Chondrocyte (in vitro differentiated cells): Measurements from ENCODE around the gene AP4B1. TPM values are rescaled to one million over a fixed set of nuclear protein-coding genes. Genes with fewer than 3 reads are reported as not detected.

ENCODE experiments used
- DNase-seq: peaks from one replicate; pipeline ENCODE4 v3.0.0; 2021; ENCODE audit warnings: mixed read lengths, low spot score
- H3K27ac Mint-ChIP-seq: one replicate; pipeline ENCODE4 v1.8.0; 2021; ENCODE audit warnings: mild to moderate bottlenecking, moderate library complexity, mixed read lengths; ENCODE audit not compliant: unreplicated experiment
- H3K27me3 Mint-ChIP-seq: 2 replicates; pipeline ENCODE4 v1.8.0; 2021; ENCODE audit warnings: low read depth, mixed read lengths
- H3K36me3 Mint-ChIP-seq: 2 replicates; pipeline ENCODE4 v1.8.0; 2021; ENCODE audit warnings: low read depth, mixed read lengths
- H3K4me1 Mint-ChIP-seq: 2 replicates; pipeline ENCODE4 v1.8.0; 2021; ENCODE audit warnings: low read depth, mild to moderate bottlenecking, mixed read lengths
- H3K4me3 Mint-ChIP-seq: one replicate; pipeline ENCODE4 v1.8.0; 2021; ENCODE audit warnings: mild to moderate bottlenecking, moderate library complexity, mixed read lengths; ENCODE audit not compliant: unreplicated experiment
- H3K9me3 Mint-ChIP-seq: 2 replicates; pipeline ENCODE4 v1.8.0; 2021; ENCODE audit warnings: low read depth, mixed read lengths
- CTCF ChIP-seq: fragments of 200-600 bp; sonication (generic); IDR thresholded peaks from 2 replicates; pipeline ENCODE4 v1.5.0; 2021; ENCODE audit warnings: antibody characterized with exemption, mild to moderate bottlenecking, moderate library complexity
- total RNA-seq: library from RNA; stranded (reverse); gene quantifications from 3 replicates; pipeline ENCODE4 v1.2.1, GENCODE V29; 2021

AP4B1 gene
- total RNA-seq, 1 donor from 2014 or later = 15.6 TPM

GRCh38 chr1:113850127-113850796 is 54.3 kb downstream of the AP4B1 start:
- Mint-ChIP-seq H3K27ac (no peak overlapping the region), H3K36me3 (peaks cover 6% of the 10 kb centered on the region)

GRCh38 chr1:113849072-113849471 is 55.5 kb downstream of the AP4B1 start:
- H3K36me3 Mint-ChIP-seq = peaks cover 6% of the 10 kb centered on the region
- DNase-seq = no peak
- H3K4me1 Mint-ChIP-seq = no peaks in the 10 kb centered on the region
- H3K27ac Mint-ChIP-seq = no peak overlapping the region
- TF ChIP-seq CTCF = no peak
- no peaks in the 10 kb centered on the region for H3K27me3 Mint-ChIP-seq
- H3K4me3 Mint-ChIP-seq = no peak overlapping the region
- peaks cover 14% of the 10 kb centered on the region for H3K9me3 Mint-ChIP-seq

More at GRCh38 chr1:113850127-113850796, 54.3 kb downstream of the AP4B1 start:
- H3K9me3 Mint-ChIP-seq = peaks cover 14% of the 10 kb centered on the region
- no peak for DNase-seq
- no peaks in the 10 kb centered on the region for H3K27me3 Mint-ChIP-seq
- TF ChIP-seq CTCF = no peak
- H3K4me3 Mint-ChIP-seq = no peak overlapping the region
- H3K4me1 Mint-ChIP-seq = no peaks in the 10 kb centered on the region

- Mint-ChIP-seq H3K4me3 (no peak overlapping the region), H3K36me3 (peaks cover 6% of the 10 kb centered on the region), H3K27me3 (no peaks in the 10 kb centered on the region), H3K27ac (no peak overlapping the region), H3K4me1 (no peaks in the 10 kb centered on the region), H3K9me3 (peaks cover 16% of the 10 kb centered on the region)
- DNase-seq = no peak
- no peak for TF ChIP-seq CTCF
Observed at GRCh38 chr1:113846391-113847035, 58.1 kb downstream of the AP4B1 start.

Other genes starting within 250 kb of the AP4B1 start
- gene PHTF1, start 145.3 kb downstream of the AP4B1 start, total RNA-seq = 23.9 to 40.5 TPM (median 26.5 TPM) in 3 replicates
- gene RSBN1, start 92.3 kb downstream of the AP4B1 start, total RNA-seq = 10.9 to 12.5 TPM (median 11.8 TPM) in 3 replicates
- gene PTPN22, start 33.1 kb downstream of the AP4B1 start, total RNA-seq = not detected in 3 replicates
- gene BCL2L15, start 17.2 kb downstream of the AP4B1 start, total RNA-seq = 0.17 to 0.33 TPM (median 0.17 TPM) in 3 replicates
- gene DCLRE1B, start 527 bp upstream of the AP4B1 start, total RNA-seq = 8.1 to 11.4 TPM (median 8.3 TPM) in 3 replicates
- gene HIPK1, start 24.5 kb upstream of the AP4B1 start, total RNA-seq = 57.4 to 63.4 TPM (median 60.0 TPM) in 3 replicates
- 33.1 to 44.2 TPM (median 34.9 TPM) in 3 replicates for gene OLFML3, start 74.7 kb upstream of the AP4B1 start, total RNA-seq
- gene SYT6, start 249.1 kb upstream of the AP4B1 start, total RNA-seq = not detected in 3 replicates